HepG2 (cell line): ENCODE measurements around the gene HTRA2. TPM values are rescaled to one million over a fixed set of nuclear protein-coding genes. Genes with fewer than 3 reads are reported as not detected.

Experiments used
- ASH2L ChIP-seq: fragments of 300-600, 200-600 bp; sonication (generic); IDR thresholded peaks from 2 replicates; pipeline ENCODE4 v1.7.0; 2017; ENCODE audit warnings: low read depth, mild to moderate bottlenecking, moderate library complexity, mixed read lengths, low read length; ENCODE audit not compliant: insufficient read length
- EHMT2 ChIP-seq: fragments of 200-600 bp; sonication (generic); IDR thresholded peaks from 2 replicates; pipeline ENCODE4 v1.7.0; 2017; ENCODE audit warnings: antibody characterized with exemption, low read depth, low read length, borderline replicate concordance
- ELF1 ChIP-seq: sonication (generic); formaldehyde crosslinking; IDR thresholded peaks from 2 replicates; pipeline ENCODE4 v1.4.0; 2020; ENCODE audit warnings: missing genetic modification reagents
- FOXC1 ChIP-seq: sonication (generic); formaldehyde crosslinking; IDR thresholded peaks from 2 replicates; pipeline ENCODE4 v1.8.0; 2022; ENCODE audit warnings: mild to moderate bottlenecking, missing genetic modification reagents, borderline replicate concordance
- GMEB2 ChIP-seq: IDR thresholded peaks from 2 replicates; pipeline ENCODE4 v1.6.1; 2016; ENCODE audit warnings: missing biosample characterization, missing genetic modification reagents, low read depth
- MBNL3 ChIP-seq: fragments of 250-450 bp; sonication (Bioruptor Pico); conservative IDR thresholded peaks from 2 replicates; pipeline ENCODE4 v1.8.0; 2022; ENCODE audit warnings: mild to moderate bottlenecking, inconsistent platforms
- PHB2 ChIP-seq: fragments of 450-650 bp; IDR thresholded peaks from 2 replicates; pipeline ENCODE4 v1.6.1; 2018; ENCODE audit not compliant: partially characterized antibody
- RAD51 ChIP-seq: fragments of 450-650 bp; IDR thresholded peaks from 2 replicates; pipeline ENCODE4 v1.6.1; 2016; ENCODE audit warnings: borderline replicate concordance
- RARA ChIP-seq: IDR thresholded peaks from 2 replicates; pipeline ENCODE4 v1.6.1; 2016; ENCODE audit warnings: missing genetic modification reagents, missing compliant biosample characterization
- SAP130 ChIP-seq: IDR thresholded peaks from 2 replicates; pipeline ENCODE4 v1.6.1; 2016; ENCODE audit warnings: low read depth
- SMAD3 ChIP-seq: sonication (generic); formaldehyde crosslinking; IDR thresholded peaks from 2 replicates; pipeline ENCODE4 v1.4.0; 2020; ENCODE audit warnings: missing genetic modification reagents
- SPEN ChIP-seq: sonication (generic); formaldehyde crosslinking; IDR thresholded peaks from 2 replicates; pipeline ENCODE4 v1.5.1; 2020; ENCODE audit warnings: low read depth, mild to moderate bottlenecking, missing genetic modification reagents
- ZBTB14 ChIP-seq: sonication (generic); formaldehyde crosslinking; IDR thresholded peaks from 2 replicates; pipeline ENCODE4 v1.4.0; 2020; ENCODE audit warnings: missing genetic modification reagents
- ZNF10 ChIP-seq: sonication (generic); formaldehyde crosslinking; IDR thresholded peaks from 2 replicates; pipeline ENCODE4 v1.4.0; 2020; ENCODE audit warnings: mild to moderate bottlenecking, low read depth, missing genetic modification reagents, borderline replicate concordance
- ZNF572 ChIP-seq: sonication (generic); formaldehyde crosslinking; IDR thresholded peaks from 2 replicates; pipeline ENCODE4 v1.5.1; 2020; ENCODE audit warnings: mild to moderate bottlenecking, missing genetic modification reagents
- polyA plus RNA-seq, 8 experiments: library from polyadenylated mRNA; depleted of rRNA in 3 of 8; stranded (reverse) in 7 of 8; unstranded in 1 of 8; fragments of >200 nt; fragmentation: Illumina TruSeq in 4 of 8; extraction: Trizol in 4 of 8; gene quantifications; 2 replicates each; pipeline versions ENCODE4 v1.2.1 to v1.2.3, GENCODE V29; 2011 to 2016; ENCODE audit warnings: low read depth in 4 of 8, missing spikeins in 1 of 8, mixed read lengths in 1 of 8; ENCODE audit not compliant: insufficient read depth in 1 of 8
- total RNA-seq, 5 experiments: library from RNA; depleted of rRNA; stranded (reverse); fragments of >200 nt; fragmentation: Illumina TruSeq; extraction: Trizol; gene quantifications; 2 replicates each; pipeline ENCODE4 v1.2.3, GENCODE V29; 2016; ENCODE audit warnings: low read depth in 1 of 5
- TF ChIP-seq, protein P1 (sequence below): sonication (generic); formaldehyde crosslinking; IDR thresholded peaks from 2 replicates; pipeline ENCODE4 v1.4.0; 2020; ENCODE audit warnings: mild to moderate bottlenecking, missing genetic modification reagents
- TF ChIP-seq, protein P2 (sequence below): sonication (generic); formaldehyde crosslinking; IDR thresholded peaks from 2 replicates; pipeline ENCODE4 v1.4.0; 2020; ENCODE audit warnings: missing genetic modification reagents, borderline replicate concordance
- TF ChIP-seq, protein P3 (sequence below): sonication (generic); formaldehyde crosslinking; IDR thresholded peaks from 2 replicates; pipeline ENCODE4 v1.5.1; 2020; ENCODE audit warnings: missing genetic modification reagents, mild to moderate bottlenecking, borderline replicate concordance

HTRA2 gene
- total and polyA plus RNA-seq, 2 of the 13 experiments (the other 11 are each of a cell fraction or from before 2014, with no cell fraction given), result 47.7 to 50.3 TPM

DNA sequence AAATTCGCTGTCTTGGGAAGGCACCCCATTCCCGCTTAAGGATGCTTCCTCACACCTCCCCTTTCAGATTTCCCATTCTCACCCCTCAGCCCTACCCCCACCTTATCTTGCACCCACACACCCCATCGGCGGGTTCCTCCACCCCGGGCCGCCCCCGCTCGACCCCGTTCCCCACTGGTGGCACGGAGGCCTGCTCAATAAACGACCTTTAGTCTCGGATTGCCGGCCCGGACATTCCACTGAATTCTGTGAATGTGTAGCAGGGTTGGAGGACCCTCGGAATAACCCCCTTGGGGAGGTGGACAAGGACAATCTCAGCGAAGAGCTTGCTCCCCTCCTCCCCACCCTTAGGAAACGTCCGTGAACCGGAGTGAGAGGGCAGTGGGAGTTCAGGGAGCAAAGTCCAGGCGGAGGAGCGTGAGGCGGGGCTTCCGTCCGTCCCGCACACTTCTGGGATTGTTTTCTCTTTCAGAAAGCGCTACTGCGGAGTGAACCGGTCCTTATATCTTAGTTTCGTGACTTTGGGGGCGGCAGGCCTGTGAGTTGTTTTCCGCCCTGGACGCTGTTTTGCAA, 27.5 kb upstream of the HTRA2 start (continued):
- TF ChIP-seq, protein P1, sequence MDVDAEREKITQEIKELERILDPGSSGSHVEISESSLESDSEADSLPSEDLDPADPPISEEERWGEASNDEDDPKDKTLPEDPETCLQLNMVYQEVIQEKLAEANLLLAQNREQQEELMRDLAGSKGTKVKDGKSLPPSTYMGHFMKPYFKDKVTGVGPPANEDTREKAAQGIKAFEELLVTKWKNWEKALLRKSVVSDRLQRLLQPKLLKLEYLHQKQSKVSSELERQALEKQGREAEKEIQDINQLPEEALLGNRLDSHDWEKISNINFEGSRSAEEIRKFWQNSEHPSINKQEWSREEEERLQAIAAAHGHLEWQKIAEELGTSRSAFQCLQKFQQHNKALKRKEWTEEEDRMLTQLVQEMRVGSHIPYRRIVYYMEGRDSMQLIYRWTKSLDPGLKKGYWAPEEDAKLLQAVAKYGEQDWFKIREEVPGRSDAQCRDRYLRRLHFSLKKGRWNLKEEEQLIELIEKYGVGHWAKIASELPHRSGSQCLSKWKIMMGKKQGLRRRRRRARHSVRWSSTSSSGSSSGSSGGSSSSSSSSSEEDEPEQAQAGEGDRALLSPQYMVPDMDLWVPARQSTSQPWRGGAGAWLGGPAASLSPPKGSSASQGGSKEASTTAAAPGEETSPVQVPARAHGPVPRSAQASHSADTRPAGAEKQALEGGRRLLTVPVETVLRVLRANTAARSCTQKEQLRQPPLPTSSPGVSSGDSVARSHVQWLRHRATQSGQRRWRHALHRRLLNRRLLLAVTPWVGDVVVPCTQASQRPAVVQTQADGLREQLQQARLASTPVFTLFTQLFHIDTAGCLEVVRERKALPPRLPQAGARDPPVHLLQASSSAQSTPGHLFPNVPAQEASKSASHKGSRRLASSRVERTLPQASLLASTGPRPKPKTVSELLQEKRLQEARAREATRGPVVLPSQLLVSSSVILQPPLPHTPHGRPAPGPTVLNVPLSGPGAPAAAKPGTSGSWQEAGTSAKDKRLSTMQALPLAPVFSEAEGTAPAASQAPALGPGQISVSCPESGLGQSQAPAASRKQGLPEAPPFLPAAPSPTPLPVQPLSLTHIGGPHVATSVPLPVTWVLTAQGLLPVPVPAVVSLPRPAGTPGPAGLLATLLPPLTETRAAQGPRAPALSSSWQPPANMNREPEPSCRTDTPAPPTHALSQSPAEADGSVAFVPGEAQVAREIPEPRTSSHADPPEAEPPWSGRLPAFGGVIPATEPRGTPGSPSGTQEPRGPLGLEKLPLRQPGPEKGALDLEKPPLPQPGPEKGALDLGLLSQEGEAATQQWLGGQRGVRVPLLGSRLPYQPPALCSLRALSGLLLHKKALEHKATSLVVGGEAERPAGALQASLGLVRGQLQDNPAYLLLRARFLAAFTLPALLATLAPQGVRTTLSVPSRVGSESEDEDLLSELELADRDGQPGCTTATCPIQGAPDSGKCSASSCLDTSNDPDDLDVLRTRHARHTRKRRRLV (CRISPR knock-in tag), result no peak; the same call in 1 of the 2 replicates
- TF ChIP-seq ZNF572 (no peak), MBNL3 (no peak), EHMT2 (no peak), RARA (CRISPR knock-in tag) (peak; percentile 100), GMEB2 (CRISPR knock-in tag) (0 out of 2 replicates have a peak, but pooled peaks have one; percentile 28), FOXC1 (CRISPR knock-in tag) (peak; percentile 40; the same call in 1 of the 2 replicates), ELF1 (CRISPR knock-in tag) (no peak), RAD51 (no peak), SAP130 (peak; percentile 91), PHB2 (no peak), SMAD3 (CRISPR knock-in tag) (peak; percentile 25; the same call in 1 of the 2 replicates), ASH2L (peak; percentile 77), ZNF10 (CRISPR knock-in tag) (no peak), SPEN (CRISPR knock-in tag) (peak; percentile 77; the same call in 1 of the 2 replicates), ZBTB14 (no peak)
- TF ChIP-seq, protein P2, sequence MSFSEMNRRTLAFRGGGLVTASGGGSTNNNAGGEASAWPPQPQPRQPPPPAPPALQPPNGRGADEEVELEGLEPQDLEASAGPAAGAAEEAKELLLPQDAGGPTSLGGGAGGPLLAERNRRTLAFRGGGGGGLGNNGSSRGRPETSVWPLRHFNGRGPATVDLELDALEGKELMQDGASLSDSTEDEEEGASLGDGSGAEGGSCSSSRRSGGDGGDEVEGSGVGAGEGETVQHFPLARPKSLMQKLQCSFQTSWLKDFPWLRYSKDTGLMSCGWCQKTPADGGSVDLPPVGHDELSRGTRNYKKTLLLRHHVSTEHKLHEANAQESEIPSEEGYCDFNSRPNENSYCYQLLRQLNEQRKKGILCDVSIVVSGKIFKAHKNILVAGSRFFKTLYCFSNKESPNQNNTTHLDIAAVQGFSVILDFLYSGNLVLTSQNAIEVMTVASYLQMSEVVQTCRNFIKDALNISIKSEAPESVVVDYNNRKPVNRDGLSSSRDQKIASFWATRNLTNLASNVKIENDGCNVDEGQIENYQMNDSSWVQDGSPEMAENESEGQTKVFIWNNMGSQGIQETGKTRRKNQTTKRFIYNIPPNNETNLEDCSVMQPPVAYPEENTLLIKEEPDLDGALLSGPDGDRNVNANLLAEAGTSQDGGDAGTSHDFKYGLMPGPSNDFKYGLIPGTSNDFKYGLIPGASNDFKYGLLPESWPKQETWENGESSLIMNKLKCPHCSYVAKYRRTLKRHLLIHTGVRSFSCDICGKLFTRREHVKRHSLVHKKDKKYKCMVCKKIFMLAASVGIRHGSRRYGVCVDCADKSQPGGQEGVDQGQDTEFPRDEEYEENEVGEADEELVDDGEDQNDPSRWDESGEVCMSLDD, result peak; percentile 66; the same call in 1 of the 2 replicates
- TF ChIP-seq, protein P3, sequence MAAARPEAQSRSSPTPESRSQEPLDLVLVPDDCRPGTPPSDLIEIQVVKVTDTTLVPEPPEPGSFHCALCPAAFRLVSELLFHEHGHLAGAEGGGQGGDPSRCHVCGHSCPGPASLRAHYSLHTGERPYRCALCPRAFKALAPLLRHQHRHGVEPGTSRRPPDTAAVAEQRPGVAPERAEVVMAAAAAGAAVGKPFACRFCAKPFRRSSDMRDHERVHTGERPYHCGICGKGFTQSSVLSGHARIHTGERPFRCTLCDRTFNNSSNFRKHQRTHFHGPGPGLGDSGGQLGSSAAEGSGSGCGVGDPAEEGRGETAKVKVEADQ, result no peak
